Fibroblast of the aortic adventitia (primary cell): ENCODE data around the gene CISTR. TPM values are rescaled to one million over a fixed set of nuclear protein-coding genes. Genes with fewer than 3 reads are reported as not detected.

ENCODE experiments used
- DNase-seq: peaks from one replicate; pipeline ENCODE4 v3.0.0-alpha.2; 2010; ENCODE audit warnings: low read depth
- H3K4me3 ChIP-seq: 2 replicates; pipeline ENCODE4 v1.5.1; 2011; ENCODE audit warnings: low read depth, mild to moderate bottlenecking, control low read depth, low read length, moderate library complexity
- total RNA-seq: library from RNA; depleted of rRNA; stranded (reverse); fragments of >200 nt; gene quantifications from 2 replicates; pipeline ENCODE4 v1.2.3, GENCODE V29; 2012; ENCODE audit warnings: low replicate concordance
- TF ChIP-seq, protein P1 (sequence below): IDR thresholded peaks from 2 replicates; pipeline ENCODE4 v1.5.1; 2011; ENCODE audit warnings: mild to moderate bottlenecking, low read length, control low read depth, inconsistent platforms; ENCODE audit not compliant: insufficient read depth

Gene CISTR
- not detected in 2 replicates for total RNA-seq

DNA sequence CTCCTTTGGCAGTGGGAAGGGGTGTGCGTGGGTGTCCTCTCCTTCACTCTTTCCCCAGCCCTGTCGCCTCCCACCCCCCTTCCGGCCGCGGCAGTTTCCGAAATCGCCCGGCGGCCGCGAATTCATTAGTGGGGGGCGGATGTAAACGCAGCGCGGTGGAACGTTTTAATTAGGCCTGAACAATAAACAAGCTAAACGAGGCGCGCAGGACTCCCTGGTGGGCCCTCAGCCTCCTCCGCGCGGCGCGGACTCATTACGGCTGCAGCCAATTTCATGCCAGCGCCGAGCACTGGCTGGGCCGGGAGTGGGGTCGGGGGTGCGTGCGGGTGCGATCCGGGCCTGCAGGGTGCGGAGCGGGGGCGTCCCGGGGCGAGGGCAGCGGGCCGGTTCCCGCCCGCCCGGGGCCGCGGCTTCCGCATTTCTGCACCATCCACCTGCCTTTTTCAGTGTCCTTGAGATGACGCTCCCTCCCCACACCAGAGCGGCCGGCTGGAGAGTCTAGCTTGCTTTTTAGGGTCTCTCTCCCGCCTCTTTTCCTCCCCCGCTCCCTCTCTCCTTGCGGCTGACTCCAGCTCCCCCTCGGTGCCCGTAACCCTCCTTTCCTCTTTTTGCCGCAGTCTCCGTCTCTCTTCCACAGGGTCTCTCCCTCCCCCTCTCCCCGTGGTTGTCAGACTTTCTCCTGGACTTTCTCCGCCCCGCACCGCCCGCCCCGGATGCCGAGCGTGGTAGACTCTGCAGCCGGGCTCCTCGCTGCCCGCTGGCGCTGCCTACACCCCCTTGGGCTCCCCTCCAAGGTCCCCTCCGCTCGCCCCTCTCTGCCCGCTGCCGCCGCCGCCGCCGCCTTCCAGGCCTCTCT, at the start of gene CISTR:
TSS of gene CISTR (minus strand) at position 644 of the 856 bp plus-strand sequence.
- TF ChIP-seq, protein P1, sequence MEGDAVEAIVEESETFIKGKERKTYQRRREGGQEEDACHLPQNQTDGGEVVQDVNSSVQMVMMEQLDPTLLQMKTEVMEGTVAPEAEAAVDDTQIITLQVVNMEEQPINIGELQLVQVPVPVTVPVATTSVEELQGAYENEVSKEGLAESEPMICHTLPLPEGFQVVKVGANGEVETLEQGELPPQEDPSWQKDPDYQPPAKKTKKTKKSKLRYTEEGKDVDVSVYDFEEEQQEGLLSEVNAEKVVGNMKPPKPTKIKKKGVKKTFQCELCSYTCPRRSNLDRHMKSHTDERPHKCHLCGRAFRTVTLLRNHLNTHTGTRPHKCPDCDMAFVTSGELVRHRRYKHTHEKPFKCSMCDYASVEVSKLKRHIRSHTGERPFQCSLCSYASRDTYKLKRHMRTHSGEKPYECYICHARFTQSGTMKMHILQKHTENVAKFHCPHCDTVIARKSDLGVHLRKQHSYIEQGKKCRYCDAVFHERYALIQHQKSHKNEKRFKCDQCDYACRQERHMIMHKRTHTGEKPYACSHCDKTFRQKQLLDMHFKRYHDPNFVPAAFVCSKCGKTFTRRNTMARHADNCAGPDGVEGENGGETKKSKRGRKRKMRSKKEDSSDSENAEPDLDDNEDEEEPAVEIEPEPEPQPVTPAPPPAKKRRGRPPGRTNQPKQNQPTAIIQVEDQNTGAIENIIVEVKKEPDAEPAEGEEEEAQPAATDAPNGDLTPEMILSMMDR, result no peak
- peak within 1 kb of the TSS; percentile 33 for H3K4me3 ChIP-seq
- DNase-seq, result no peak

DNA sequence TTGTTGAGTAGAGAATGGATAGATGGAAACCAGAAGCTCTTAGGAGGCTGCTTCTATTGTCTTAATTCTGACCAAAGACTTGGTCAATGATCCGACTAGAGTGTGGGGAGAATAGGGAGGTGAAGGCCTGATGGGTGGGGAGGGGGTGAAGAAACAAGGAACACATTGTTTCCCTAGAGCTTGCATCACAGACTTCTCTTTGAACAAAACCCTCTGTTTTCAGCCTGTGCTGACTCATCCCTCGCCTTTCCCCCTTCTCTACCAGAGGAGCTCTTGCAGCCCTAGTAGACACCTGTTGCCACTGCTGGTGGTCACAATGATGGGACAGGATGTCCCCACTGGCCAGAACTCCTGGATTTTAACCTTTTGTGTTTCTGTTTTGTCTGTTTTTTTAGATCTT, 46.8 kb upstream of the CISTR start:
- peak; percentile 16 for DNase-seq
- H3K4me3 ChIP-seq, result no peak overlapping the region
- TF ChIP-seq, protein P1, result no peak

DNA sequence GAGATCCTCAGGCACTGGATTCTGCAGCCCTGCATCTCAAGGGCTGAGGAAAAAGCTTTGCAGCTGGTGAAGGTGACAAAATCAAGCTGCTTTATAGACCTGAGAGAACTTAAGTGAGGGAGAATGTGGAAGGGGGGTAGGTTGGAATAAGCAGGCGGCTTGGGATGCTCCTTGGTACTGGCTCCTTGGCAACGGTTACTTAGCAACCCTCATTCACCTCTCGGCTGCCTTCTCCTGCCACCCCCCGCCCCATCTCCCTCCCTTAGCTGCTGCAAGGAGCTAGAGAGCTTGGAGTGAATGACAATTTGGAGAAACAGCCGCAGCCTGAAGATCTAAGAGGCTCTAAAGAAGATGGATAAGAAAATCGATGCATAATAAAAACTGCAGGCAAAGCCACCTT, 44.1 kb upstream of the CISTR start:
- no peak overlapping the region for H3K4me3 ChIP-seq
- DNase-seq, result no peak
- TF ChIP-seq, protein P1, result no peak

DNA sequence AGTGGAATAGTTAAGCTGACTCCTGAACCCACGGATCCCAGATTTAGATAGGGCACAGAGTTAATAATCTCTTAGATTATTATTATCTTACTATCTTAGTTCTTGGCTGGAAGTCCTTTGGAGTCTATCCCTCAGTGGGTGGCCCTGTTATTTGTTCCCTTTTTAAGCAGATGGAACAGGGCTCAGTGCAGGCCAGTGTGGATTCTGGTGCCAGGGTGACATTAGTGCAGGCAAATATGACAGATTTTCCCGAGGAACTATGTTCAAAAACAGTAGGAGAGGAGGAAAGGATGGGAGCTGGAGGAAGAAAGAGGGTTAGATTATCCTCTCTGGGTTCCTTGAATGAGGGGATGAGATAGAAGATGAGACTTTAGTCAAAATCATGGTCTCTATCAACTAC, 41.4 kb upstream of the CISTR start:
- TF ChIP-seq, protein P1, result no peak
- DNase-seq, result no peak

DNA sequence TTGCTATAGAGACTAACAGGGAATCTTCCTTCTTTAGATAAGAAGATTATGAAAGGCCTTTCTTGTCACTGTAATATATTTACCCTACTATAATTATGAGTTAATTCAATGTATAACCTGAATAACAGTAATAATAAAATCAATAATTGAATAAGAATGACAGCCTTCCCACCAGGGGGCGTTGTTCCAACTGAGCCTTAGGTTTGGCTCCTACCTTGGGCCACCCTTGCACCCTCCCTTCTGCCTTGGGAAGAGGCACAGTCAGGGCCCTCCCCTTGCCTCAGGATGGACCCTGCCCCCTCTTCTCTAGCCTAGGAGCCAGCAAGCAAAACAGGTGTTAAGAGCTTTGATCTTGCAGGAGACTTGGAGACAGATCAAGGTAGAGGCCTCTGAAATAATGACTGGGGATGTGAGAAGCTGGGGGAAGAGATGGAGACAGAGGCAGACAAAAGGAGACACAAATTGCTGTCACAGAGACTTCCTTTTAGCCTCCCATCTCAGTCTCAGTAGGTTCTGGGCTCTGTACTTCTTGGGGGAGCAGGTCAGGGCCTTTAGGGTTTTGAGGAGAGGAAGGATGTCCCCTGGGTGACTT, 40.1 kb upstream of the CISTR start:
- no peak overlapping the region for H3K4me3 ChIP-seq
- no peak for DNase-seq
- TF ChIP-seq, protein P1, result peak; percentile 39

More for the DNA sequence above, 41.4 kb upstream of the CISTR start:
- no peak overlapping the region for H3K4me3 ChIP-seq

DNA sequence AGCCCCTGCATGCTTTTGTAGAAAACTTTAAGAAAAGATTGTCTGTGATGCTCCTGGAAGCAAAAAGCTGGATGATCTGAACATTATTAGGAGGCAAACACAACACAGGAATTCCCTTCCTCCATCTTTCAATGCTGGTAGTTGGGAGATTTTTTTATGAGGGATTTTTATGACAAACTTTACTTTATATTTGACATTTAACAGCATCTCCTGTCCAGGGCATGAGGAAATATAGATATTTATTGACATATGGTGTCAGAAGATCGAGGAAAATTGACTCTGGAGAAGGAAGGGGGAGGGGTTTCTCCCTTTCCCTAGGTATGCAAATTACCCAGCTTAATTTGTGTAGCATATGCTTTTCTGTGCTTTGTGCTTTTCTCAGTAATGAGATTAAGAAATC, 37.8 kb upstream of the CISTR start:
- TF ChIP-seq, protein P1, result no peak
- no peak overlapping the region for H3K4me3 ChIP-seq
- no peak for DNase-seq
